ENCODE measurements around the gene TCF12.
"Not testable (repeated sequence)": the region's sequence is repeated elsewhere in the genome, so short reads cannot be mapped to it uniquely, and the experiment has no call there.

The TCF12 gene

GRCh38 chr15:57138349-57138788 lies 219.9 kb downstream of the TCF12 start:
- DNase-seq (ENCODE audit: low spot score) = peak; percentile 33

- no peak for DNase-seq (ENCODE audit: low spot score)
Observed at GRCh38 chr15:57143511-57144078, 225.2 kb downstream of the TCF12 start.

- no peak for DNase-seq (ENCODE audit: low spot score)
Observed at GRCh38 chr15:57144448-57144847, 226.0 kb downstream of the TCF12 start.

GRCh38 chr15:57146506-57147201 lies 228.2 kb downstream of the TCF12 start:
- peak; percentile 2 for DNase-seq (ENCODE audit: low spot score)

GRCh38 chr15:57147621-57148020 lies 229.2 kb downstream of the TCF12 start:
- no peak for DNase-seq (ENCODE audit: low spot score)

GRCh38 chr15:57148262-57148661 lies 229.8 kb downstream of the TCF12 start:
- no peak for DNase-seq (ENCODE audit: low spot score)

- DNase-seq (ENCODE audit: low spot score) = peak; percentile 3
Observed at GRCh38 chr15:57149196-57149595, 230.8 kb downstream of the TCF12 start.

GRCh38 chr15:57150066-57150865 lies 231.8 kb downstream of the TCF12 start:
- no peak for DNase-seq (ENCODE audit: low spot score)

GRCh38 chr15:57150866-57151203 lies 232.4 kb downstream of the TCF12 start:
- DNase-seq (ENCODE audit: low spot score) = not testable (repeated sequence)

- no peak for DNase-seq (ENCODE audit: low spot score)
Observed at GRCh38 chr15:57152133-57152532, 233.7 kb downstream of the TCF12 start.

GRCh38 chr15:57152666-57153539 lies 234.5 kb downstream of the TCF12 start:
- no peak for DNase-seq (ENCODE audit: low spot score)

GRCh38 chr15:57156210-57156884 lies 237.9 kb downstream of the TCF12 start:
- DNase-seq (ENCODE audit: low spot score) = no peak

- no peak for DNase-seq (ENCODE audit: low spot score)
Observed at GRCh38 chr15:57158589-57158988, 240.1 kb downstream of the TCF12 start.

GRCh38 chr15:57158997-57159668 lies 240.7 kb downstream of the TCF12 start:
- no peak for DNase-seq (ENCODE audit: low spot score)

- DNase-seq (ENCODE audit: low spot score) = no peak
Observed at GRCh38 chr15:57159767-57160166, 241.3 kb downstream of the TCF12 start.

GRCh38 chr15:57160823-57161560 lies 242.5 kb downstream of the TCF12 start:
- no peak for DNase-seq (ENCODE audit: low spot score)

GRCh38 chr15:57164251-57164650 lies 245.8 kb downstream of the TCF12 start:
- DNase-seq (ENCODE audit: low spot score) = not testable (repeated sequence)

GRCh38 chr15:57165992-57166391 lies 247.5 kb downstream of the TCF12 start:
- DNase-seq (ENCODE audit: low spot score) = no peak

- DNase-seq (ENCODE audit: low spot score) = no peak
Observed at GRCh38 chr15:57167821-57168395, 249.5 kb downstream of the TCF12 start.

GRCh38 chr15:57169643-57170042 lies 251.2 kb downstream of the TCF12 start:
- DNase-seq (ENCODE audit: low spot score) = no peak

All from COLO829 (cell line).